EL (cell line): Measurements from ENCODE around the gene FBXO38.
"Not testable (repeated sequence)": the region's sequence is repeated elsewhere in the genome, so short reads cannot be mapped to it uniquely, and the experiment has no call there.

ENCODE experiments used
- DNase-seq: peaks from one replicate; pipeline ENCODE4 v3.0.0-alpha.2; 2016

FBXO38 gene

GRCh38 chr5:148428848-148429247 lies 45.1 kb downstream of the FBXO38 start:
- DNase-seq = no peak

- DNase-seq = no peak
These were observed 50.1 kb downstream of the FBXO38 start for GRCh38 chr5:148433826-148434225.

- no peak for DNase-seq
These were observed 52.3 kb downstream of the FBXO38 start for GRCh38 chr5:148436029-148436428.

- DNase-seq = no peak
These were observed 53.5 kb downstream of the FBXO38 start for GRCh38 chr5:148437249-148437648.

- no peak for DNase-seq
These were observed 55.2 kb downstream of the FBXO38 start for GRCh38 chr5:148438933-148439332.

- no peak for DNase-seq
These were observed 59.5 kb downstream of the FBXO38 start for GRCh38 chr5:148443241-148443640.

- DNase-seq = peak; percentile 67
These were observed 60.2 kb downstream of the FBXO38 start for GRCh38 chr5:148443998-148444397.

- DNase-seq = no peak
These were observed 61.8 kb downstream of the FBXO38 start for GRCh38 chr5:148445578-148445977.

- no peak for DNase-seq
These were observed 62.9 kb downstream of the FBXO38 start for GRCh38 chr5:148446611-148447010.

GRCh38 chr5:148452499-148453193 lies 68.9 kb downstream of the FBXO38 start:
- no peak for DNase-seq

GRCh38 chr5:148454576-148454975 lies 70.8 kb downstream of the FBXO38 start:
- no peak for DNase-seq

- no peak for DNase-seq
These were observed 71.4 kb downstream of the FBXO38 start for GRCh38 chr5:148455185-148455584.

GRCh38 chr5:148457183-148457620 lies 73.4 kb downstream of the FBXO38 start:
- no peak for DNase-seq

- DNase-seq = no peak
These were observed 74.5 kb downstream of the FBXO38 start for GRCh38 chr5:148458036-148458888.

- DNase-seq = no peak
These were observed 75.9 kb downstream of the FBXO38 start for GRCh38 chr5:148459669-148460068.

GRCh38 chr5:148465381-148466235 lies 81.8 kb downstream of the FBXO38 start:
- DNase-seq = no peak

- DNase-seq = no peak
These were observed 82.5 kb downstream of the FBXO38 start for GRCh38 chr5:148466236-148466580.

- DNase-seq = no peak
These were observed 84.2 kb downstream of the FBXO38 start for GRCh38 chr5:148467958-148468357.

GRCh38 chr5:148468746-148469145 lies 85.0 kb downstream of the FBXO38 start:
- DNase-seq = not testable (repeated sequence)

GRCh38 chr5:148469501-148469935 lies 85.8 kb downstream of the FBXO38 start:
- peak; percentile 34 for DNase-seq

GRCh38 chr5:148471379-148471778 lies 87.6 kb downstream of the FBXO38 start:
- DNase-seq = no peak

GRCh38 chr5:148474025-148474511 lies 90.3 kb downstream of the FBXO38 start:
- DNase-seq = peak; percentile 6

- no peak for DNase-seq
These were observed 92.5 kb downstream of the FBXO38 start for GRCh38 chr5:148476302-148476701.
